IMR-90 (cell line): Measurements from ENCODE around the gene AOX1. TPM values are rescaled to one million over a fixed set of nuclear protein-coding genes. Genes with fewer than 3 reads are reported as not detected.

Experiments used
- ATAC-seq: fragments of 200-7000 bp; cut with Tn5 transposase; 2 replicates; pipeline ENCODE4 v1.9.1; 2020; ENCODE audit warnings: low read depth, mild to moderate bottlenecking, moderate library complexity
- BruUV-seq: library from RNA; stranded (reverse); fragments of 400-500 nt; replicated peaks from 2 replicates; lab custom pipeline; 2021; lab: Mats Ljungman, UMichigan
- CTCF ChIA-PET: fragments of 300-600 bp; formaldehyde crosslinking; extraction: SDS; loops from one replicate; lab custom pipeline; 2021; ENCODE audit warnings: antibody characterized with exemption; lab: Yijun Ruan, JAX
- POLR2A ChIA-PET: fragments of 300-600 bp; sonication (Branson Sonifier 250); formaldehyde crosslinking; loops from one replicate; lab custom pipeline; 2022; ENCODE audit warnings: antibody characterized with exemption; ENCODE audit not compliant: unreplicated experiment; lab: Charles Lee
- DNase-seq: peaks from one replicate; pipeline ENCODE4 v3.0.0; 2013
- H2AFZ ChIP-seq: replicated peaks from 2 replicates; pipeline ENCODE3; 2013; ENCODE audit warnings: low read length, mild to moderate bottlenecking; ENCODE audit not compliant: poor library complexity
- H2AK5ac ChIP-seq: 2 replicates; pipeline ENCODE4 v1.6.1; 2013; ENCODE audit warnings: low read depth, low read length, inconsistent platforms
- H2AK9ac ChIP-seq: replicated peaks from 2 replicates; pipeline ENCODE3; 2013; ENCODE audit warnings: mild to moderate bottlenecking, low read depth, low read length, moderate library complexity; ENCODE audit not compliant: poor library complexity
- H2BK120ac ChIP-seq: 2 replicates; pipeline ENCODE4 v1.6.1; 2013; ENCODE audit warnings: low read depth, low read length, inconsistent platforms
- H2BK15ac ChIP-seq: 3 replicates; pipeline ENCODE4 v1.6.1; 2013; ENCODE audit warnings: low read depth, low read length, inconsistent platforms
- H2BK20ac ChIP-seq: 2 replicates; pipeline ENCODE4 v1.6.1; 2013; ENCODE audit warnings: low read depth, mild to moderate bottlenecking, inconsistent platforms, low read length, moderate library complexity
- H2BK5ac ChIP-seq: 2 replicates; pipeline ENCODE4 v1.6.1; 2013; ENCODE audit warnings: mild to moderate bottlenecking, low read depth, low read length, inconsistent platforms; ENCODE audit not compliant: poor library complexity, severe bottlenecking
- H3K14ac ChIP-seq: replicated peaks from 2 replicates; pipeline ENCODE4 v1.6.1; 2013; ENCODE audit warnings: low read depth, low read length, inconsistent platforms
- H3K18ac ChIP-seq: 2 replicates; pipeline ENCODE4 v1.6.1; 2013; ENCODE audit warnings: low read depth, low read length, control low read depth
- H3K23ac ChIP-seq: 2 replicates; pipeline ENCODE4 v1.6.1; 2013; ENCODE audit warnings: low read depth, low read length, inconsistent platforms
- H3K27ac ChIP-seq: 2 replicates; pipeline ENCODE4 v1.5.1; 2013; ENCODE audit warnings: mild to moderate bottlenecking, control low read depth, low read length; ENCODE audit not compliant: insufficient read depth
- H3K27me3 ChIP-seq: 2 replicates; pipeline ENCODE4 v1.6.1; 2013; ENCODE audit warnings: low read length; ENCODE audit not compliant: control insufficient read depth, insufficient read depth
- H3K36me3 ChIP-seq: 2 replicates; pipeline ENCODE4 v1.6.1; 2013; ENCODE audit warnings: low read length, mixed read lengths; ENCODE audit not compliant: control insufficient read depth, insufficient read depth
- H3K4ac ChIP-seq: 2 replicates; pipeline ENCODE4 v1.6.1; 2013; ENCODE audit warnings: low read depth, low read length, inconsistent platforms
- H3K4me1 ChIP-seq: 2 replicates; pipeline ENCODE4 v1.6.1; 2013; ENCODE audit warnings: low read length, mixed read lengths; ENCODE audit not compliant: control insufficient read depth, insufficient read depth
- H3K4me2 ChIP-seq: 2 replicates; pipeline ENCODE4 v1.6.1; 2013; ENCODE audit warnings: low read depth, mild to moderate bottlenecking, control low read depth, low read length, moderate library complexity
- H3K4me3 ChIP-seq: 2 replicates; pipeline ENCODE4 v1.5.1; 2013; ENCODE audit warnings: low read depth, mild to moderate bottlenecking, control low read depth, low read length, moderate library complexity; ENCODE audit not compliant: insufficient read depth
- H3K56ac ChIP-seq: 2 replicates; pipeline ENCODE4 v1.6.1; 2013; ENCODE audit warnings: low read length, inconsistent platforms; ENCODE audit not compliant: insufficient read depth; ENCODE audit errors: extremely low read depth
- H3K79me1 ChIP-seq, 2 experiments: 2 replicates each; pipeline ENCODE4 v1.6.1; 2013; ENCODE audit warnings: low read length in 2 of 2, inconsistent platforms in 1 of 2, low read depth in 1 of 2
- H3K9ac ChIP-seq: 2 replicates; pipeline ENCODE4 v1.6.1; 2013; ENCODE audit warnings: low read depth, low read length, control low read depth
- H3K9me1 ChIP-seq: 2 replicates; pipeline ENCODE4 v1.6.1; 2013; ENCODE audit warnings: low read length, inconsistent platforms; ENCODE audit not compliant: insufficient read depth
- H3K9me3 ChIP-seq: 2 replicates; pipeline ENCODE4 v1.6.1; 2013; ENCODE audit warnings: low read length; ENCODE audit not compliant: control insufficient read depth, insufficient read depth
- H4K20me1 ChIP-seq: 2 replicates; pipeline ENCODE4 v1.6.1; 2013; ENCODE audit warnings: low read length, inconsistent platforms; ENCODE audit not compliant: insufficient read depth
- H4K5ac ChIP-seq: 2 replicates; pipeline ENCODE4 v1.6.1; 2013; ENCODE audit warnings: mild to moderate bottlenecking, low read depth, low read length, control low read depth
- H4K8ac ChIP-seq, 2 experiments: 2 replicates each; pipeline ENCODE4 v1.6.1; 2013; ENCODE audit warnings: low read depth in 2 of 2, low read length in 2 of 2, control low read depth in 1 of 2, inconsistent platforms in 1 of 2
- H4K91ac ChIP-seq: 2 replicates; pipeline ENCODE4 v1.6.1; 2013; ENCODE audit warnings: low read depth, low read length, inconsistent platforms; ENCODE audit not compliant: insufficient read depth
- BHLHE40 ChIP-seq: fragments of 150-350 bp; IDR thresholded peaks from 2 replicates; pipeline ENCODE4 v1.6.1; 2016; ENCODE audit warnings: mild to moderate bottlenecking, low read depth, low read length
- CEBPB ChIP-seq: IDR thresholded peaks from 2 replicates; pipeline ENCODE4 v1.6.1; 2012; ENCODE audit warnings: low read depth, low read length, improper control_type of control experiment
- CHD1 ChIP-seq: IDR thresholded peaks from 2 replicates; pipeline ENCODE4 v1.6.1; 2012; ENCODE audit warnings: low read depth, low read length, improper control_type of control experiment
- CTCF ChIP-seq: conservative IDR thresholded peaks from 2 replicates; pipeline ENCODE4 v1.5.1; 2012; ENCODE audit warnings: mild to moderate bottlenecking, low read depth, low read length, improper control_type of control experiment
- FOS ChIP-seq: fragments of 150-350 bp; IDR thresholded peaks from 2 replicates; pipeline ENCODE4 v1.6.1; 2016; ENCODE audit warnings: low read depth, low read length
- MAFK ChIP-seq: IDR thresholded peaks from 2 replicates; pipeline ENCODE4 v1.6.1; 2012; ENCODE audit warnings: low read depth, low read length, improper control_type of control experiment
- MAZ ChIP-seq: IDR thresholded peaks from 2 replicates; pipeline ENCODE4 v1.6.1; 2012; ENCODE audit warnings: low read depth, mild to moderate bottlenecking, low read length, improper control_type of control experiment, moderate library complexity, borderline replicate concordance
- MXI1 ChIP-seq: IDR thresholded peaks from 2 replicates; pipeline ENCODE4 v1.6.1; 2012; ENCODE audit warnings: low read depth, mild to moderate bottlenecking, low read length, moderate library complexity, borderline replicate concordance
- NFE2L2 ChIP-seq: fragments of 150-350 bp; IDR thresholded peaks from 2 replicates; pipeline ENCODE4 v1.6.1; 2016; ENCODE audit warnings: low read depth, mild to moderate bottlenecking, low read length
- POLR2A ChIP-seq: IDR thresholded peaks from 2 replicates; pipeline ENCODE4 v1.6.1; 2012; ENCODE audit warnings: mild to moderate bottlenecking, low read depth, low read length
- RAD21 ChIP-seq: IDR thresholded peaks from 2 replicates; pipeline ENCODE4 v1.6.1; 2012; ENCODE audit warnings: low read length, improper control_type of control experiment
- RCOR1 ChIP-seq: IDR thresholded peaks from 2 replicates; pipeline ENCODE4 v1.6.1; 2012; ENCODE audit warnings: mild to moderate bottlenecking, low read length, improper control_type of control experiment; ENCODE audit not compliant: insufficient replicate concordance
- RFX5 ChIP-seq: IDR thresholded peaks from 2 replicates; pipeline ENCODE4 v1.8.0; 2012; ENCODE audit warnings: low read depth, mild to moderate bottlenecking, low read length, moderate library complexity
- SMC3 ChIP-seq: fragments of 150-350 bp; IDR thresholded peaks from 2 replicates; pipeline ENCODE4 v1.6.1; 2016; ENCODE audit warnings: low read depth, mild to moderate bottlenecking, antibody characterized with exemption, low read length, moderate library complexity
- USF2 ChIP-seq: fragments of 150-350 bp; IDR thresholded peaks from 2 replicates; pipeline ENCODE4 v1.6.1; 2017; ENCODE audit warnings: mild to moderate bottlenecking, antibody characterized with exemption, low read length, low read depth
- WGBS, 2 experiments: methylation state at CpG; one replicate each; pipeline versions ENCODE4 v1.1.5 to v1.1.7; 2013; ENCODE audit warnings: missing lambda C conversion rate in 2 of 2; ENCODE audit not compliant: insufficient read length in 1 of 2; ENCODE audit errors: extremely low coverage in 2 of 2; 5-methylcytosine and 5-hydroxymethylcytosine counted together
- dilution Hi-C: fragments of 300-500 bp; cut with HindIII; formaldehyde crosslinking; loops from one replicate; pipeline ENCODE4 v1.14.3; 2018; ENCODE audit warnings: low sequenced_read_pairs; ENCODE audit not compliant: unreplicated experiment
- in situ Hi-C: fragments of 300-500 bp; cut with MboI; formaldehyde crosslinking; loops from 3 replicates; pipeline ENCODE4 v1.14.3; 2019; ENCODE audit warnings: low sequenced_read_pairs, inconsistent platforms, mixed read lengths
- intact Hi-C: fragments of 100-400 bp; cut with micrococcal nuclease; formaldehyde crosslinking; loops from 2 replicates; pipeline ENCODE4 v1.10.0; 2022
- polyA plus RNA-seq, 3 experiments: library from polyadenylated mRNA; depleted of rRNA; stranded (reverse); fragments of >200 nt; gene quantifications; 2 replicates each; pipeline ENCODE4 v1.2.3, GENCODE V29; 2012; ENCODE audit warnings: low replicate concordance in 1 of 3
- total RNA-seq: library from RNA; depleted of rRNA; stranded (reverse); fragments of >200 nt; gene quantifications from 2 replicates; pipeline ENCODE4 v1.2.3, GENCODE V29; 2012
- TF ChIP-seq, protein P1 (sequence below): fragments of 150-350 bp; IDR thresholded peaks from 2 replicates; pipeline ENCODE4 v1.6.1; 2016; ENCODE audit warnings: low read depth, mild to moderate bottlenecking, low read length, moderate library complexity, borderline replicate concordance

The AOX1 gene
- total and polyA plus RNA-seq, 2 of the 4 experiments (the other 2 are of a cell fraction), result 21.7 to 59.9 TPM

- Histone ChIP-seq H3K18ac (no peak overlapping the region), H2BK20ac (no peak overlapping the region), H4K8ac (no peak overlapping the region), H3K27me3 (peaks cover 9% of the 10 kb centered on the region), H3K79me1 (no peaks in the 10 kb centered on the region), H4K91ac (no peak overlapping the region), H3K9me1 (no peaks in the 10 kb centered on the region), H2AK5ac (no peak overlapping the region), H2AK9ac (no peak overlapping the region), H3K4me2 (no peak overlapping the region), H3K4me1 (no peaks in the 10 kb centered on the region), H3K23ac (no peak overlapping the region), H3K56ac (no peak overlapping the region), H3K27ac (no peak overlapping the region), H3K36me3 (no peaks in the 10 kb centered on the region), H2BK15ac (no peak overlapping the region), H2BK5ac (no peak overlapping the region), H4K20me1 (no peaks in the 10 kb centered on the region), H3K14ac (no peak overlapping the region), H3K9ac (no peak overlapping the region), H2BK120ac (no peak overlapping the region), H3K4ac (no peak overlapping the region), H3K9me3 (no peaks in the 10 kb centered on the region), H2AFZ (no peak overlapping the region), H3K4me3 (no peak overlapping the region), H4K5ac (no peak overlapping the region)
- CTCF ChIA-PET, result interaction anchor here (0.6 to 1.7 kb wide), 14 partner anchors 9 to 220 kb away, joined by 3 to 10 read pairs (median 4); no protein-coding TSS in a partner anchor
- dilution Hi-C loops (no loop called here), in situ Hi-C loops (loop anchor here (10.0 kb wide), 1 partner anchor 728 kb away; no protein-coding TSS in a partner anchor), intact Hi-C loops (loop anchor here (1.0 to 5.0 kb wide), 5 partner anchors 84 to 729 kb away; partner anchors contain the start of gene SGO2)
- 93% methylated on average over 3 of the region's 4 CpGs; no CpG with 5 or more reads in 1 of the 2 experiments for WGBS, 2 experiments
- TF ChIP-seq USF2 (no peak), CTCF (no peak), NFE2L2 (no peak), RCOR1 (no peak), FOS (no peak), RAD21 (no peak), RFX5 (no peak), MAZ (no peak), BHLHE40 (no peak), MAFK (no peak), CHD1 (no peak), SMC3 (no peak), POLR2A (no peak), CEBPB (no peak), MXI1 (no peak)
- TF ChIP-seq, protein P1, sequence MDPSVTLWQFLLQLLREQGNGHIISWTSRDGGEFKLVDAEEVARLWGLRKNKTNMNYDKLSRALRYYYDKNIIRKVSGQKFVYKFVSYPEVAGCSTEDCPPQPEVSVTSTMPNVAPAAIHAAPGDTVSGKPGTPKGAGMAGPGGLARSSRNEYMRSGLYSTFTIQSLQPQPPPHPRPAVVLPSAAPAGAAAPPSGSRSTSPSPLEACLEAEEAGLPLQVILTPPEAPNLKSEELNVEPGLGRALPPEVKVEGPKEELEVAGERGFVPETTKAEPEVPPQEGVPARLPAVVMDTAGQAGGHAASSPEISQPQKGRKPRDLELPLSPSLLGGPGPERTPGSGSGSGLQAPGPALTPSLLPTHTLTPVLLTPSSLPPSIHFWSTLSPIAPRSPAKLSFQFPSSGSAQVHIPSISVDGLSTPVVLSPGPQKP, result no peak
- POLR2A ChIA-PET, result no interaction called here
- ATAC-seq (no peak), DNase-seq (no peak)
- no TSS peak for BruUV-seq
Observed at GRCh38 chr2:200702646-200703118, 116.9 kb downstream of the AOX1 start.
